Activated CD4-positive, alpha-beta T cell treated with anti-CD3 and anti-CD28 coated beads, Interleukin-2, amount 10 ng/mL, durations not matched to agents 24 days and 14 days (primary cell): Measurements from ENCODE around the gene KCTD14. TPM values are rescaled to one million over a fixed set of nuclear protein-coding genes. Genes with fewer than 3 reads are reported as not detected.
"Not testable (repeated sequence)": the region's sequence is repeated elsewhere in the genome, so short reads cannot be mapped to it uniquely, and the experiment has no call there.

ENCODE experiments used
- DNase-seq: peaks from one replicate; pipeline ENCODE4 v3.0.0; 2022
- H3K27ac Mint-ChIP-seq: one replicate; pipeline ENCODE4 v1.8.0; 2022; ENCODE audit warnings: mild to moderate bottlenecking, mixed read lengths
- H3K27me3 Mint-ChIP-seq: one replicate; pipeline ENCODE4 v1.8.0; 2022; ENCODE audit warnings: mixed read lengths
- H3K36me3 Mint-ChIP-seq: one replicate; pipeline ENCODE4 v1.8.0; 2022; ENCODE audit warnings: low read depth, mild to moderate bottlenecking, mixed read lengths
- H3K4me1 Mint-ChIP-seq: one replicate; pipeline ENCODE4 v1.8.0; 2021; ENCODE audit warnings: mixed read lengths
- H3K4me3 Mint-ChIP-seq: one replicate; pipeline ENCODE4 v1.8.0; 2022; ENCODE audit warnings: mild to moderate bottlenecking, moderate library complexity, mixed read lengths
- H3K9me3 Mint-ChIP-seq: one replicate; pipeline ENCODE4 v1.8.0; 2021; ENCODE audit warnings: mixed read lengths
- intact Hi-C: fragments of 100-400 bp; cut with micrococcal nuclease; formaldehyde crosslinking; loops from one replicate; pipeline ENCODE4 v1.15.1; 2023
- total RNA-seq: library from RNA; stranded (reverse); gene quantifications from 2 replicates; pipeline ENCODE4 v1.2.3, GENCODE V29; 2022

KCTD14 gene
- total RNA-seq, 1 donor from 2014 or later: 0.35 TPM

- intact Hi-C loops: loop anchor here (1.0 to 2.0 kb wide), 6 partner anchors 53 to 581 kb away; partner anchors contain the start of genes CLNS1A, GAB2, KCTD21 and NARS2
- peak; percentile 63 for DNase-seq
Observed at GRCh38 chr11:77993902-77994301, 29.2 kb downstream of the KCTD14 start.

GRCh38 chr11:77990981-77991380 lies 32.1 kb downstream of the KCTD14 start:
- H3K4me3 Mint-ChIP-seq: no peak overlapping the region
- H3K27ac Mint-ChIP-seq: no peak overlapping the region
- peaks cover 2% of the 10 kb centered on the region for H3K27me3 Mint-ChIP-seq
- H3K4me1 Mint-ChIP-seq: peaks cover 31% of the 10 kb centered on the region
- intact Hi-C loops: no loop called here
- DNase-seq: no peak
- H3K9me3 Mint-ChIP-seq: no peaks in the 10 kb centered on the region
- peaks cover 29% of the 10 kb centered on the region for H3K36me3 Mint-ChIP-seq

More at GRCh38 chr11:77993902-77994301, 29.2 kb downstream of the KCTD14 start:
- Mint-ChIP-seq H3K36me3 (peaks cover 5% of the 10 kb centered on the region), H3K27me3 (peaks cover 2% of the 10 kb centered on the region), H3K9me3 (no peaks in the 10 kb centered on the region), H3K27ac (peak overlapping the region; percentile 92), H3K4me3 (peak overlapping the region; percentile 97), H3K4me1 (peaks cover 21% of the 10 kb centered on the region)

- H3K27me3 Mint-ChIP-seq, H3K4me3 Mint-ChIP-seq, intact Hi-C loops, DNase-seq, H3K9me3 Mint-ChIP-seq, H3K27ac Mint-ChIP-seq: not testable (repeated sequence)
- Mint-ChIP-seq H3K36me3 (peaks cover 55% of the 10 kb centered on the region), H3K4me1 (peaks cover 20% of the 10 kb centered on the region)
Observed at GRCh38 chr11:77986456-77986855, 36.6 kb downstream of the KCTD14 start.

GRCh38 chr11:77981346-77981947 lies 41.6 kb downstream of the KCTD14 start:
- no peak overlapping the region for H3K27ac Mint-ChIP-seq
- H3K27me3 Mint-ChIP-seq: no peaks in the 10 kb centered on the region
- intact Hi-C loops: no loop called here
- peaks cover 12% of the 10 kb centered on the region for H3K4me1 Mint-ChIP-seq
- H3K9me3 Mint-ChIP-seq: no peaks in the 10 kb centered on the region
- H3K4me3 Mint-ChIP-seq: no peak overlapping the region
- DNase-seq: no peak
- peaks cover 49% of the 10 kb centered on the region for H3K36me3 Mint-ChIP-seq

- H3K4me1 Mint-ChIP-seq: no peaks in the 10 kb centered on the region
- H3K4me3 Mint-ChIP-seq: no peak overlapping the region
- peaks cover 8% of the 10 kb centered on the region for H3K36me3 Mint-ChIP-seq
- no peaks in the 10 kb centered on the region for H3K27me3 Mint-ChIP-seq
- H3K27ac Mint-ChIP-seq: no peak overlapping the region
- no peak for DNase-seq
- no peaks in the 10 kb centered on the region for H3K9me3 Mint-ChIP-seq
- intact Hi-C loops: no loop called here
Observed at GRCh38 chr11:77968337-77968736, 54.7 kb downstream of the KCTD14 start.

- H3K36me3 Mint-ChIP-seq: peaks cover 5% of the 10 kb centered on the region
- intact Hi-C loops: no loop called here
- no peak overlapping the region for H3K27ac Mint-ChIP-seq
- no peaks in the 10 kb centered on the region for H3K4me1 Mint-ChIP-seq
- no peak for DNase-seq
- H3K4me3 Mint-ChIP-seq: no peak overlapping the region
- no peaks in the 10 kb centered on the region for H3K9me3 Mint-ChIP-seq
- H3K27me3 Mint-ChIP-seq: no peaks in the 10 kb centered on the region
Observed at GRCh38 chr11:77967753-77968152, 55.3 kb downstream of the KCTD14 start.

- intact Hi-C loops: no loop called here
- H3K9me3 Mint-ChIP-seq: no peaks in the 10 kb centered on the region
- DNase-seq: no peak
- no peak overlapping the region for H3K4me3 Mint-ChIP-seq
- no peaks in the 10 kb centered on the region for H3K27me3 Mint-ChIP-seq
- no peak overlapping the region for H3K27ac Mint-ChIP-seq
- H3K36me3 Mint-ChIP-seq: peaks cover 5% of the 10 kb centered on the region
- no peaks in the 10 kb centered on the region for H3K4me1 Mint-ChIP-seq
Observed at GRCh38 chr11:77967121-77967520, 56.0 kb downstream of the KCTD14 start.

- intact Hi-C loops: no loop called here
- H3K4me1 Mint-ChIP-seq: no peaks in the 10 kb centered on the region
- DNase-seq: no peak
- no peak overlapping the region for H3K27ac Mint-ChIP-seq
- peaks cover 5% of the 10 kb centered on the region for H3K36me3 Mint-ChIP-seq
- H3K27me3 Mint-ChIP-seq: no peaks in the 10 kb centered on the region
- H3K4me3 Mint-ChIP-seq: no peak overlapping the region
- no peaks in the 10 kb centered on the region for H3K9me3 Mint-ChIP-seq
Observed at GRCh38 chr11:77966338-77966737, 56.7 kb downstream of the KCTD14 start.

Other genes with a start within 250 kb of the KCTD14 start
- gene RSF1, start 202.6 kb downstream of the KCTD14 start, total RNA-seq: 45.3 and 47.6 TPM in 2 replicates
- gene AAMDC, start 202.1 kb downstream of the KCTD14 start, total RNA-seq: 1.3 and 1.4 TPM in 2 replicates
- gene INTS4, start 28.6 kb downstream of the KCTD14 start, total RNA-seq: 60.0 and 60.8 TPM in 2 replicates
- not detected in 2 replicates for gene THRSP, start 40.6 kb upstream of the KCTD14 start, total RNA-seq
- gene NDUFC2, start 56.6 kb upstream of the KCTD14 start, total RNA-seq: 207 and 219 TPM in 2 replicates
- 60.9 and 61.7 TPM in 2 replicates for gene ALG8, start 116.3 kb upstream of the KCTD14 start, total RNA-seq
- 11.7 and 12.0 TPM in 2 replicates for gene KCTD21, start 165.3 kb upstream of the KCTD14 start, total RNA-seq
- gene USP35, start 165.6 kb upstream of the KCTD14 start, total RNA-seq: 10.4 and 13.1 TPM in 2 replicates